GM18498 (cell line): Measurements from ENCODE around the gene URGCP.
"Not testable (repeated sequence)": the region's sequence is repeated elsewhere in the genome, so short reads cannot be mapped to it uniquely, and the experiment has no call there.

ENCODE experiments used
- ATAC-seq: cut with Tn5 transposase; IDR thresholded peaks from one replicate; pipeline ENCODE4 v1.9.1; 2021; ENCODE audit warnings: mild to moderate bottlenecking, moderate library complexity; ENCODE audit not compliant: unreplicated experiment

The URGCP gene

DNA sequence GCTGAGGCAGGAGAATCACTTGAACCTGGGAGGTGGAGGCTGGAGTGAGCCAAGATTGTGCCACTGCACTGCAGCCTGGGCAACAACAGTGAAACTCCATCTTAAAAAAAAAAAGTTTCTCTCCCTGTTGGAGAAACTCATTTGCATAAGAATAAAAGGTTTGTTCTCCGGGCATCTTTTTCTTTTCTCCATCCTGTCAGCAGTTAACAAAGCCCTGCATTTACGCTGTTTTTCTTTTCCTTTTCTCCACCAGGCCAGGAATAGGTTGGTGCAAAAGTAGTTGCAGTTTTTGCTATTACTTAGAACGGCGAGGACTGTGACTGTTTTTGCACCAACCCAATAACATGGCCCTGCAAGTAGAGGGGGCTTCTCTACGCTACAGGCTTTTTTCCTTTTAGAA, 9.5 kb upstream of the URGCP start:
- no peak for ATAC-seq

DNA sequence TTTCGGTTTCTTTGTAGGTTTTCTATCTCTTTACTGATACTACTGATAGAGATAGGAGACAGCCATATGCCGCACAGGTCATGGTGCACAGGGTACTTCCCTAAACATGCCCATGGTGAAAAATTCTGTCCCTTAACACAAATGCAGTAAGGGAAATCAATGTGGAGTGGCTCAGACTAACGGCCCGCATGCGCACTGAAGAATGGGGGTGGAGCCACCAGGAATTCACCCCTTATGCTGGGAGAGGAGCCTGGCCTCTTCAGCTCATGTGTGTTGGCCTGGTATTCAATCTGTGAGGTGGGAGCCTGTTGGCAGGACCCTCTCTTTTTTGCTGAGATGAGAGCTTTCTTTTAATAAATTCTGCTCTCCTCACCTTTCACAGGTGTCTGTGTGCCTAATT, 8.4 kb upstream of the URGCP start:
- ATAC-seq: no peak

DNA sequence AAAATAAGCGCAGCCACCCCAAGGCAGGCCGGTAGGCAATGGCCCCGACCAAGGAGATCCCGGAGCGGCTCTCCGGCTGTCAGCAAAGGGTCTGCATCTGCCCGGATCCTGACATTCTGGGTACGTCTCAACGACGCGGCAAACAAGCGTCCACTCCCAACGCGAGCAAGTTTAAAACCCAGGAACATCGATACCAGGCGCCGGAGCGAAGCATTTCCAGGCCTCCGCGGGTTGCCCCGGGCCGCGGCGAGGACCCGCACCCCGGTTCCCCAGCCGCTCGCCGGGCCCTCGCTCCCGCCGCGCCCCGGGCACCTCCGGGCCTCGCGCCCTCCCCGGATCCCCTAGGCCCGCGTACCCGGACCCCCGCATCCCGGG, 453 bp downstream of the URGCP start:
- peak; percentile 38 for ATAC-seq

DNA sequence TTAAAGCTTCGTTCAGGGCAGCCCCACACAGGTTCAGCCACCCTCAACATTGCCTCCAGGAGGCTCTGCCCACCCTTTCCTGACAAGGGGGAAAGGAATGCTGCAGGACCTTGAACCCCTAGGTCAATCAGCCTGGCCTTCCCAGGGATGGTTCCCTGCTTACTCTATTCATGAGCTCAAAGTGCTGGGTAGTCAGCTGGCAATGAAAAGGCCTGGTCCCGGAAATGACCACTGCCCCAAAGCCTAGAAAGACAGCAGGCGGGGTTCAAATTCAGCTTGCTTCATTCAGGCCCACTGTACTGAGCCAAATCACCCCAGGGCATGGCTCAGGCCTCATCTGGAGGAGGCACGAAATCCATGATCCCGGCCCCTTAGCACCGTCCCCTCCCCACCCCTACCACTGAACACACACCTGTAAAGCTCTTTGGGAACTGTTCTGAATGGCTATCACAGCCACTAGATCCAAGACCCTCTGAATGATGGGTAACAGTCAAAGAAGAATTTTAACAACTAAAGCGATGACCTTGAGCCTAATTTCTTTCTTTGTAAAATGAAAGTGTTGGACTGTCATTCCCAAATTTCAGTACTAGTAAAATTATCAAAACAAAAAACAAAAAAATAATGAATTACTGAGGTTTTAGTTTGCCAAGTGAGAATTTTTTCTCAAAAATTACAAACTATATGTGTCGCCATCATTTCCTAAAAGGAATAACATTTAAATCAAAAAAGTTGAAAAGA, 1.0 kb downstream of the URGCP start:
- ATAC-seq: no peak

DNA sequence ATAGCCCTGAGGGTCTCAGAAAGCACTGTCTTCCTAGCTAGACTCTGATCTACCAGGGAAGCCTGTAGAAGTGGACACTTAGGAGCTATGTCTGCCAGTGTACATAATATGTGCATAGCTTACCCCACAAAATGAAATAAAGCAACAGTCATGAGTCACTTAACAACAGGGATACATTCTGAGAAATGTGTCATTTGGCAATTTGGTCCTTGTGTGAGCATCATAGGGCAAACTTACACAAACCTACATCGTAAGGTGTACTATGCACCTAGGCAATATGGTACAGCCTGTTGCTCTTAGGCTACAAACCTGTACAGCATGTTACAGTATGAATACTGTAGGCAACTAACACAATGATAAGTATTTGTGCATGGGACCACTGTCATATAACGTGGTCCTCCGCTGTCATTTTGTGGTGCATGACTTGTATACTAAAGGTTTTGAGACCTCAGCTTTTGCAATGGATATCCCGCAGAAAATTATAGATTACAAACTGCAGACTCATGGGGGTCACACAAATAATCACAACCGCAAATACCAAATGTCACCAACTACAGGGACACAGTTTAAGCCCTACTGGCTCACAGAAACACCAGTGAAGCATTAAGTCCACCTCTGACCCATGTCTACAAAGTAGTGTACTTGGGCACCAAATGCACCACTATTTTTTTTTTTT, 1.7 kb downstream of the URGCP start:
- no peak for ATAC-seq

DNA sequence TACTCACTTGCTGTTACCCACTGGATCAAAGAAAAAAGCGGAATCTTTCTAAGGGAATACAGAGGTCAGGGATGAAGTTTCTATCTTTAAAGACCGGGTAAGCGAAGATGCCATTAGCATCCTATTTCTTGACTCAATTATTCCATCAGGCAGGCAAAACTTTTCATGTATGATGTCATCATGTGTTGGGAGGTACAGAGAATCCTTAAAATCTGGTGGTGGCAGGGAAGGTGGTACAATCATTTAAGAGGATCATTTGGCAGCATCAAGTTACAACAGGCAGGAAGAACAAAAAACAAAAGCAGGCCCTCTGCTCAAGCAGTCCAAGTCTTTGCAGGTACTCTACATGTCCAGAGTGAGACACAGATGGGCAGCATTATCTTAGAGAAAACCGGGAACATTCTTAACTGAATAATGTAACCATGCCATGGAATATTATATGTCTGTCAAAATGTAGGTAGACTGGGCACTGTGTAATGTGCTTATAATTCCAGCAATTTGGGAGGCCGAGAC, 3.8 kb downstream of the URGCP start:
- no peak for ATAC-seq

DNA sequence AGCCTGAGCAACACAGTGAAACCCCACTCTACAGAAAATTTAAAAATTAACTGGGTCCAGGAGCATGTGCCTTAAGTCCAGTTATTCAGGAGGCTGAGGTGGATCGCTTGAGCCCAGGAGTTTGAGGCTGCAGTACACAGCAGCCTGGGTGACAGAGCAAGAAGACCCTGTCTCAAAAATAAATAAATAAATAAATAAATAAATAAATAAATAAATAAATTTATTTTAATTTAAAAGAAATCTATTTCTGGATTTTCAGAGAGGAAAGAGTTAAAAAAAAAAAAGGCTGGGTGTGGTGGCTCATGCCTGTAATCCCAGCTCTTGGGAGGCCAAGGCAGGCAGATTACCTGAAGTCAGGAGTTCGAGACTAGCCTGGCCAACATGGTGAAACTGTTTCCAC, 7.8 kb downstream of the URGCP start:
- ATAC-seq: not testable (repeated sequence)

DNA sequence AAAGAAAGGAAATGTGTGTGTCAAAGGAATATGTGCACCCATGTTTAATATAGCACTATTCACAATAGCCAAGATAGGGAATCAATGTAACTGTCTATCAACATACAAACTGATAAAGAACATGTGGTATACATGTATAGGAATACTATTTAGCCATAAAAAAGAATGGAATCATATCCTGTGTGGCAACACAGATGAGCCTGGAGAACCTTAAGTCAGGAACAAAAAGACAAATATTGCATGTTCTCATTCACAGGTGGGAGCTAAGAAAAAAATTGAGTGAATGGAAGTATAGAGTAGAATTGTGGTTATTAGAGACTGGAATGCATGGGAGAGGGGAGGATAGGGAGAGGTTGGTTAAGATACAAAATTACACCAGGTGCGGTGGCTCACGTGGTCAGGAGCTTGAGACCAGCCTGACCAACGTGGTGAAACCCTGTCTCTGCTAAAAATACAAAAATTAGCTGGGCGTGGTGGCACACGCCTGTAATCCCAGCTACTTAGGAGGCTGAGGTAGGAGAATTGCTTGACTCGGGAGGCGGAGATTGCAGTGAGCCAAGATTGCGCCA, 10.5 kb downstream of the URGCP start:
- no peak for ATAC-seq

DNA sequence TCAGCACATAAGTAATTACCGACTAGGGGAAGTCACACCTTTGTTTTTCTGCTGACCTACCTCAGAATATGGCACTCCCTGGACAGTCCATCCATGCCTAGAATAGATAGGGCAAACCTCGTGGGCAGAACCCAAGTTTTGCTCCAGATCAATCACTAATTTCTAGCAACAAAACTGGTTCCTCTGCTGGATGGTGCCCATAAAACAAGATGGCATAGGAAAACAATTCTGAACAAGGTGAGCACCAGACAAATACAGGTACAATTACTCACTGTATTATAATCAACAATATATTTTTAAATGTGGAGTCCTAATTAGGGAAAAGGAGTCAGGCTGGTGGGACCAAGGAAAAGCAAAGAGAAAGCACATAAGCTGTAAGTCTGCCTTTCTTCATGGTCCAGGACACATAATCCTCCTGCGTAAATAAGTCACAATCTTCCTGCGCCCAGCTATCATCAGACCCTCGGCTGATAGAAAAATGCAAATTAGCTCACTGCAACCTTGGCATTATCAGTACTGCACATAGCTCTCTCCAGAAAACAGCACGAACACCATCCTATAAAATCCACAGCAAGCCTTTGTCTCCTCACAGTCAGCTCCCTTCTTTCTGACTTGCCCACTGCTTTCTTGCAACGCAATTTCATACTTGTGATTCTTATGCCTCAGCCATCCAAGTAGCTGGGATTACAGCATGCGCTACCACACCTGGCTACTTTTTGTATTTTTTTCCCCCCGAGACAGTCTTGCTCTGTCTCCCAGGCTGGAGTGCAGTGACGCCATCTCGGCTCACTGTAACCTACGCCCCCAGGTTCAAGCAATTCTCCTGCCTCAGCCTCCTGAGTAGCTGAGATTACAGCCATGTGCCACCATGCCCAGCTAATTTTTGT, 15.1 kb downstream of the URGCP start:
- no peak for ATAC-seq

DNA sequence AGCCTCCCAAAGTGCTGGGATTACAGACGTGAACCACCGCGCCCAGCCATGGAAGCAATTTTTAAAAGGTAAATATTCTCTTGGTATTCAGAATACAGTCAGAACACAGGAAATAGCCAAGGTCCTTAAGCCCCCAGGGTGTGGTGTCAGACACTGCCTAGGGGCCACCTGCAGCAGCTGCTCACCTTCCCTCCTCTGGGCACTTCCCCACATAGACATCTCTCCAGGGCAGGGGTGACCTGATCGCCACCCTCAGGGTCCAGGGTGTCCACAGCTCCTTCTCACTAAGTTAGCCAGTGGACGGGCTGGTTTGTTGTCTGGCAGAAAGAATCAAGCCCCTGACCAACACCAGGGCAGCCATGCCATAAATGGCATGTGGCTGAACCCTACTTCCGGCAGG, 15.9 kb downstream of the URGCP start:
- ATAC-seq: no peak

DNA sequence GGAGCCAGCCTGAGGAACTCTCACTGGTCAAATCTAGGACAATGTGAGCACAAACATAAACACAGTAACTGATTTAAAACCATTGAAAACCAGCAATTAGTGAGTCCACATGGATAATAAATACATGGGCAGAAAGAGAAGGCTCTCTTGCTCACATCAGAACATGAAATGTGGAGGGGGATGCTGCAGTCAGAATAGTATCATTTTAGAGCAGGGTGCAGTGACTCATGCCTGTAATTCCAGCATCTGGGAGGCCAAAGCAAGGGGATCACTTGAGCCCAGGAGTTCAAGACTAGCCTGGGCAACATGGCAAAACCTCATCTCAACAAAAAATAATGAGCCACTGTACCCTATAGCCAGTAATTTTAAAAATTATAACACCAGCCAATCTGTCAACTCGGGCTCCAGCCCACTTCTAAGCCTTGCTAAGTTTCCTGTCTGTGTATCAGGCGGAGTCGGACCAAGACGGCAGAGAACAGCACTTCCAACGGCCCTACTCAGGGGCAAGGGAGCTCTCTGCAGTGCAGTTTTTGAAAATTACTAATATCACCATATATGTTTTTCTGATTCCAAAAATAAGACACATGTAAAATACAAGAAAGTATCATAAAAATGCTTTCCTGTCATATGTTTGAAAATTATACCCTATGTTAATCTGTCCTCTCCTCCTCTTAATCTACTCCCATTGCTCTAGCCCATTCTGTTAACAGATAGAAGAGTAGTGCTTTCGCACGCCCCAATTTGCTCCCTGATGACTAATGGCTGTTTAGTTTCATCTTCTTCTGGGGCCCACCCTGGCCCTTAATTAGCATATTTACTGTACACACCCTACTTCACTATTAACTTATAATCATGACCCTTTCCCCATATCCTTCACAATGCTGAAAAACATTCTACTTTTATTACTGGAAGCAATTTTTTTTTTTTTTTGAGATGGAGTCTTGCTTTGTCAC, 17.1 kb downstream of the URGCP start:
- ATAC-seq: no peak

DNA sequence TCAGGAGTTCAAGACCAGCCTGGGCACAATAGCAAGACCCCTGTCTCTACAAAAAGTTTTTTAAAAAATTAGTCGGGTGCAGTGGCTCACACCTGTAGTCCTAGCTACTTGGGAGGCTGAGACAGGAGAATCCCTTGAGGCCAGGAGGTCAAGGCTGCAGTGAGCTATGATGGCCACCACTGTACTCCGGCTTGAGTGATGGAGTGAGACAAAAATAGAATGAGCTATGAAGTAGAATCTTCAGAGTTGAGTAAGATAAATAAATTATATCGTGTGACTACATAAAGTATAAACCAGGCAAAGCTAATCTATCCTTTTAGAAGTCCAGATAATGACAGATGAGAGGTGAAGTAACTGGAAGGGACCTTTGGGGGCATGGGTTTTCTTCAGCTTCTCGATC, 21.8 kb downstream of the URGCP start:
- ATAC-seq: no peak

DNA sequence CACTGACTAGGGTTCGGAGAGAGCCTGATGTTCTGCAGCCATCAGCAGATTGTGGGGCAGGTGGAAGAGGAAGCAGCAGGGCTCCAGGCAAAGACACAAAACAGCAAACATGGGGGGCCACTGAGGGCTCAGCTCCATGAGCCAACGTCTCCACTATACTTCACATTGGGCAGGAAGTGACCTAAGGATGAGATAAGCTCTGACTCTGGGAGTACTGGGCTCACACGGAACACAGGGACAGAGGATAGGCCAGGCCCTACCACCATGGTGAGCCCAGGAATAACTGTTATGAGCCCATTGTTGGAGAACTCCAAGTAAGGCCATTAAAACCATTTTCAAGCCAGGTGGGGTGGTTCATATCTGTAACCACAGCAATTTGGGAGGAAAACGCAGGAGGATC, 22.2 kb downstream of the URGCP start:
- ATAC-seq: no peak

DNA sequence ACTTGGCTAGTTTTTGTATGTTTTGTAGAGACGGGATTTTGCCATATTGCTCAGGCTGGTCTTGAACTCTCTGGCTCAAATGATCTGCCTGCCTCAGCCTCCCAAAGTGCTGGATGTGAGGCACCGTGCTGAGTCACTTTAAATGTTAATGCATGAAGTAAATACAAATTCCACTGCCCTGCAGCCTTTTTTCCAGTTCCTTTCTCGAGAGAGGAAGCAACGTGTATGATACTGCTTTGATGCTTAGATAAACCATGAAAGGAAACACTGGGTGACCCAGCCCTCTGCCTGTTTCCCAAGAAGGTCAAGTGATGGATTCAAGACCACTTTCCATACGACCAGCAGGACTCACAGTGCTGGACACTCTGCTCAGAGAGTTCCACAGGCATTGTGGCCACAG, 25.8 kb downstream of the URGCP start:
- no peak for ATAC-seq

DNA sequence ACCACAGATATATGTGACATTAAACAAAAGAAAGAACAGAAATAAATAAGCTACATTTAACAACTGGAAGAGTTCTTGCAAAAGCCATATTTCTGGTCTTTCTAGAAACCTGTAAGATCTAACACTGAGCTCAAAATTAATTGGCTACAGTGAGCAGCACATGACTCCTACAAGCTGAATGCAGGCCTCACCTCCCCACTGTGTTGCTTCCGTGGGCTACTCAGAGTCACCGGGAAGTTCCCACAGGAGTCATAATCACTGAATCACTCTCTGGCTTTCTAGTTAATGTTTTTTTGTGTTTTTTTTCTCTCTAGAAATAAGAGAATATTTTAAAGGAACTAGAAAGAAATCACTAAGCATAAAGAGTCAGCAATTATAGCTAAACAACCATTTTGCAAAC, 26.9 kb downstream of the URGCP start:
- no peak for ATAC-seq

DNA sequence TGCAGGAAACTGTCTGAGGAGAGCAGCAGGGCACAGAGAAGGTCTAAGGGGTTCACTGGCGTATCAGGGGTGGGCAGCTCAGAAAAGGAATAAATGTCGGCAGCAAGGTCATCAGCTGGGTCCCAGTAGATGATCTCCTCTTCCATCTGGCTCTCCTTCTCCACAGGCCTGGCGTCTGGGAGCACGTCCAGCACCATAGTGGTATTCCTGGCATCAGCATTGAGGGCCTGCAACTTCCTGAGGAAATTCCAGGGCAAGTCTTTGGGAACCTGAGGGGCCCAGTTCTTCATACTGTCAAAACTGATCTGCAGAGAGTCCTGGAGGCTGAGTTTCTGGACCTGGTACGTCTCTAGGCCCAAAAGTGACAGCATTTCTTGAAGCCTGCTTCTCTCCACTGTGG, 27.5 kb downstream of the URGCP start:
- no peak for ATAC-seq

DNA sequence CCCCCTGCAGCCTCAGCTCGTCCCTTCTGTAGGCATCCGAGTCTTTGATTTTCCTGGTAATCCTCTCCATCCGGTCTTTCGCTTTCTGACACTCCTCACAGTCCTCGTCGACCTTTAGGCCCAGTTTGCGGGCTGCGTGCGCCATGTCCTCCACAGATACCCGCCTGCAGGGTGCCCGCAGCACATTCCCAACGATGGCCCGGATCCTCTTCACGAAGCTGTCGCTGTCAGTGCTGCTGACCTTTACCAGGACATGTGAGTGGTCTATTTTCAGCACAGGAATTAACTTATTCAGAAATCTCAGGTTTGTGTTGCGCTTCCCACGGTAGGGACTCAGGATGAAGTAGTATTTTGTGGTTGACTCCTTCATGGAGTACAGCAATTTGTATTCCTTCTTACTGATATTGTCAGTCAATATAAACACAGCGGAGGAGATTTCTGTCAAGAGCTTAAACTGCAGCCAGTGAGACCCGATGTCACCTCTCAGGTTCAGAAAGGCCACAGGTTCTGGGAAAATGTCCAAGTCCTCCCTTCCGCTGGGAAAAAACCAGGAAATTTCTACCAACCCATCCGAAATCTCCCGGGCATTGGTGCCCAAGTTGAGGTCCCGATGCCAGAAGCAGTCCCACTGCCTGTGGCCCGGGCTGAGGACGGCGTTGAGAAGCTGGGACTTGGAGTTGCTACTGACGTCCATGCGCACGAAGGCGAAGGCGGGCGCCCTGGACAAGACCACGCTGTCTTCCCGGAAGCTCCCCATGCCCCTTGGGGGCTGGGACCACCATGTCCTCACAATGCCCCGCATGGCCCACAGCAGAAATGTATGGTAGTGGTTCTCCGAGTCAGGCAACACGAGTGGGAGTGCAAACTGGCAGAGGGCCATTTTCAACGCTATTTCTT, 28.2 kb downstream of the URGCP start:
- no peak for ATAC-seq

DNA sequence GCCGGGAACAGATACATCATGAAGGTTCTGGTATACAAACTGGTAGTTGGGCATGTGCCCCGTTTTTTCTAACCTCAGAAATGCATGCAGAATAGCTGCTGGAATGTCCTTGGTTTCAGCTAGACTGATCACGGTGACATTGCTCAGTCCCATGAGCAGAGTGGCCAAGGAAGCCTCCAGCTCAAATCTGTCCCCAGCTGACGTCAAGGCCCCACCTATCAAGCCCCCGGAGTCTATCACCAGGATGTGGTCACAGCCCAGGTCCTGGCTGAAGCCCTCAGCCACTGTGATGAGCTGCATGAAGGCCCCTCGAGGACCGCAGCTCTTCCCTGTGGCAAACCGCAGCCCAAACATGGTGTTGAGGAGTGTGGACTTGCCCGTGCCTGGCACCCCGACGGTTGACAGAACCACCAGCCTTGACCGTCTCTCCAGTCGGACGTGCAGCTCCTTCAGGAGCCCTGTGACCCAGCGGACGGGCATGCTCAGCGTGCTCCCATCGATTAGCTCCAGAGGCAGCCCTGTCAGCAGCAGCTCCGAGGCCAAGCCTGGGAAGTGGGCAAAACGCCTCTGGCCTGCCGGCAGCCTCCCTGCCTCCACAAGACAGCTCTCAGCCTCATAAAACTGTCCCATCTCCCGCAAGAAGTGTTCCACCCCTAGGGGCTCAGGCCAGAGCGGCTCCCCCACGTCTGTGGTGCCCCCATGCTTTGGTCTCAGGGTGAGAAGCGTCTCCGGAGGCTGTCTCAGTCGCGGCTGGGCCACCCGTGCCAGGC, 29.2 kb downstream of the URGCP start:
- ATAC-seq: no peak
